A673 (cell line): ENCODE results near the gene MAP4.

Source experiments
- EZH2 ChIP-seq: fragments of 200-600 bp; sonication (generic); IDR thresholded peaks from 2 replicates; pipeline ENCODE4 v1.6.1; 2017; ENCODE audit warnings: borderline replicate concordance, low read depth, mild to moderate bottlenecking, mixed read lengths, antibody characterized with exemption, low read length; ENCODE audit not compliant: poor library complexity, severe bottlenecking
- TF ChIP-seq, protein P1 (sequence below): fragments of 300-800, 200-600 bp; sonication (generic); conservative IDR thresholded peaks from 2 replicates; pipeline ENCODE4 v1.5.1; 2017; ENCODE audit warnings: low read depth, mild to moderate bottlenecking, antibody characterized with exemption, low read length, moderate library complexity, mixed read lengths

DNA sequence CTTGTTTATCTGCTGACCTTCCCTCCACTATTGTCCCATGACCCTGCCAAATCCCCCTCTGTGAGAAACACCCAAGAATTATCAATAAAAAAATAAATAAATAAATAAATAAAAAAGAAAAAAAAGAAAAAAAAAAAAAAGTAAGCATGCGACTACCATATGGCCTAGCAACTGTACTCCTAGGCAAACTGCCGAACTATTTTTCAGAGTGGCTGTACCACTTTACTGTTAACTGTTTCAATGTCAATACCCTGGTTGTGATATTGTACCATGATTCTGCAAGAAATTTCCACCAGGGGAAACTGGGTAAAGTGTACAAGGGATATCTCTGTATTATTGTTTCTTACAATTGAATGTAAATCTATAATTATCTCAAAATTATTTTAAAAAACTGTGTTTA, 41.3 kb upstream of the MAP4 start:
- TF ChIP-seq, protein P1, sequence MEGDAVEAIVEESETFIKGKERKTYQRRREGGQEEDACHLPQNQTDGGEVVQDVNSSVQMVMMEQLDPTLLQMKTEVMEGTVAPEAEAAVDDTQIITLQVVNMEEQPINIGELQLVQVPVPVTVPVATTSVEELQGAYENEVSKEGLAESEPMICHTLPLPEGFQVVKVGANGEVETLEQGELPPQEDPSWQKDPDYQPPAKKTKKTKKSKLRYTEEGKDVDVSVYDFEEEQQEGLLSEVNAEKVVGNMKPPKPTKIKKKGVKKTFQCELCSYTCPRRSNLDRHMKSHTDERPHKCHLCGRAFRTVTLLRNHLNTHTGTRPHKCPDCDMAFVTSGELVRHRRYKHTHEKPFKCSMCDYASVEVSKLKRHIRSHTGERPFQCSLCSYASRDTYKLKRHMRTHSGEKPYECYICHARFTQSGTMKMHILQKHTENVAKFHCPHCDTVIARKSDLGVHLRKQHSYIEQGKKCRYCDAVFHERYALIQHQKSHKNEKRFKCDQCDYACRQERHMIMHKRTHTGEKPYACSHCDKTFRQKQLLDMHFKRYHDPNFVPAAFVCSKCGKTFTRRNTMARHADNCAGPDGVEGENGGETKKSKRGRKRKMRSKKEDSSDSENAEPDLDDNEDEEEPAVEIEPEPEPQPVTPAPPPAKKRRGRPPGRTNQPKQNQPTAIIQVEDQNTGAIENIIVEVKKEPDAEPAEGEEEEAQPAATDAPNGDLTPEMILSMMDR, result no peak
- TF ChIP-seq EZH2, result no peak
